SK-N-SH treated with all-trans-retinoic acid at 6 μM for 48 hours (cell line): ENCODE measurements around the gene RIIAD1.

Source experiments
- CREB5 ChIP-seq: fragments of 250-450 bp; sonication (Bioruptor Pico); IDR thresholded peaks from 2 replicates; pipeline ENCODE4 v1.5.1; 2020; ENCODE audit warnings: low read depth, mild to moderate bottlenecking, moderate library complexity
- POU6F1 ChIP-seq: fragments of 250-450 bp; sonication (Bioruptor Pico); IDR thresholded peaks from 2 replicates; pipeline ENCODE4 v1.8.0; 2021; ENCODE audit warnings: low read depth, mild to moderate bottlenecking, moderate library complexity, borderline replicate concordance
- PPARA ChIP-seq: fragments of 250-450 bp; sonication (Bioruptor Pico); IDR thresholded peaks from 2 replicates; pipeline ENCODE4 v1.5.0; 2020; ENCODE audit warnings: mild to moderate bottlenecking, borderline replicate concordance

- TF ChIP-seq POU6F1 (CRISPR knock-in tag) (no peak), CREB5 (no peak), PPARA (CRISPR knock-in tag) (no peak)
These were observed 2.5 kb downstream of the RIIAD1 start for GRCh38 chr1:151723726-151724370.
